NCI-H510A treated with DMSO at 0.1 percent for 48 hours (cell line): ENCODE data around the gene PPP1R3G.
A peak's percentile ranks its signal among the peaks of the same experiment; 100 is the strongest.
"Not testable (repeated sequence)": the region's sequence is repeated elsewhere in the genome, so short reads cannot be mapped to it uniquely, and the experiment has no call there.

Experiments used
- DNase-seq: peaks from one replicate; lab custom pipeline; 2025; lab: John Stamatoyannopoulos, UW

Gene PPP1R3G

GRCh38 chr6:5084781-5085647 is at the start of gene PPP1R3G:
TSS of gene PPP1R3G (plus strand) at chr6:5085341. CDS start at chr6:5085486, 145 bp downstream.
- DNase-seq = peak; percentile 10

- DNase-seq = peak; percentile 64
These were observed 48.9 kb upstream of the PPP1R3G start for GRCh38 chr6:5036269-5036668.

DNA sequence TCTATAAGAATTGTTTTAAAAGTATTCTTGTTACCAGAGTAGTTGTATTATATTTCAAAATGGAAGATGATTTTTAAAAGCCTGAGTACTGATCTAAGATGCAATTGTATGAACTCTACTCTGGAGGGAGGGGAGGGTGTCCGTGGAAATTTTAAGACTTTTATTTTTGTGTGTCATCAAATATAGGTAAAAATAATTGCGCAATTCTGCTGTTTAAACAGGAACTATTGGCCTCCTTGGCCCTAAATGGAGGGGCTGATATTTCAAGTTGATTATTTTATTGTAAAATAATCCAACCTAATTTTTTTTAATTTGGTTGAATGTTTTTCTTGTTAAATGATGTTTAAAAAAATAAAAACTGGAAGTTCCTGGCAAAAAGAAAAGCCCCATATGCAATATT is 43.2 kb upstream of the PPP1R3G start:
- DNase-seq = no peak

DNA sequence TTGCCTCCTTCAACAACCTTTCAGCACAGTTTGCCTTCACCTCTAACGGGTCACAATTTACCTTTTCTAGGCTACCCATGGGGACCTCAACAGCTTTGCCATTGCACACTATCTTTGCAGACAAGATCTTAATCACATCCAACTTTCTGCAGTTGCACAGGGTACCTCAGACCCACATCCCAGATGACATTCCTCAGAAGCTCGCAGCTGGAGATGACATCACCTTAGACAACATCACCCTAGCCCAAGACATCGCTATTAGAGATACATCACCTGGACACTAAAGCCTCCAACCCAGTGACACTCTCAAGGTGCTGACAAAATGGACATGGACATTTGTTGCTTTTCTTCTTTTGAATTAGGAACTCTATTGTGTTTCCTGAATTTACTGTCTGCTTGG is 42.7 kb upstream of the PPP1R3G start:
- no peak for DNase-seq

DNA sequence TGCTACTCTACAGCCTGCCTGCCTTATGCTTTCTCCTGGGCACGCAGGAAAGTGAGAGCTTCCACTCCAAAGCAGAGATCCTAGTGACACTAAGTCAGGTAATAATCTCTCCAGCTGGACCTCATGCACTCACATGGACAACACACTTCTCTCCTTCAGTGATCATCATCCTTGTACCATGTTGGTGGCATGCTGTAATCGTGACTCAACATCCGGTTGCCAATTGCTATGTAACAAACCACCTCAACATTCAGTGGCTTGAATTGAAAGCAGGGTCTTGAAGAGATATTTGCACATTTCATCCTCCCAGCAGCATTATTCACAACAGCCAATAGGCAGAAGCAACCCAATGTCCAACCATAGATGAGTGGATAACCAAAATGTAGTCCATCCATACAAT is 40.3 kb upstream of the PPP1R3G start:
- DNase-seq = no peak

- no peak for DNase-seq
These were observed 39.7 kb upstream of the PPP1R3G start for GRCh38 chr6:5045416-5045815.

DNA sequence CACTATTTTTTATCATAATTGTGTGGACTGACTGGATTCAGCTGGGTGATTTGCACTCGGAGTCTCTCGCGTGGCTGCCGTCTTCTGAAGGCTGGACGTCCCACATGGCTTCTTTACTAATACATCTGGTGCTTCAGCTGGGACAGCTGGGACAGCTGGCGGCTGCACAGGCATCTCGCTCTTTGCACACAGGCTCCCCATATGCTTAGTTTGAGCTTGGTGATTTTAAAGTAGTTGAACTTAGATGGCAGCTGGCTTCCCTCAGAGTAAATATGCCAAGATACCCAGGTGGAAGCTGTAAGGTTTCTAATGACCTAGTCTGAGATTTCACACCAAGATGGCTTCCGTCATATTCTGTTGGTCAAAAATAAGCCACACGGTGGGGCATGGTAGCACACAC is 38.7 kb upstream of the PPP1R3G start:
- DNase-seq = no peak

- no peak for DNase-seq
These were observed 35.1 kb upstream of the PPP1R3G start for GRCh38 chr6:5050009-5050408.

- no peak for DNase-seq
These were observed 33.7 kb upstream of the PPP1R3G start for GRCh38 chr6:5051394-5051793.

- DNase-seq = no peak
These were observed 32.1 kb upstream of the PPP1R3G start for GRCh38 chr6:5053038-5053437.

DNA sequence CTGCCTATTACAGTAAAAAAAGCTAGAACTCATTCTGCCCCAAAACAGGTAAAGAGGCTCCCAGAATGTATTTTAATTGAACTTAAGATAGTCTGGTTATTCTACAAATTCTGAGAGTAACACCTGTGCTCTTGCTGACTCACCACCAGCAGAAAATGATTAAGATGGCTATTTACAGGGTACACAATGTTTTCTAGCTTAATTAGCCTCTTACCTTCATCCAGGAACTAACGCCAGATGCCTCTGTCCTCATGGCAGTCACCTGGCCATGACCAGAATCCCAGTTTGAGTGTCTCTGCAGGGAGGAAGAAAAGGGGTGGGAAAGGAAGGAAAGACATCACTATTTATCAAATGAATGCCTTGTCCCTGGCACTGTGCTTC is 31.3 kb upstream of the PPP1R3G start:
- DNase-seq = peak; percentile 44

- DNase-seq = no peak
These were observed 30.8 kb upstream of the PPP1R3G start for GRCh38 chr6:5054245-5054873.

GRCh38 chr6:5055118-5055517 is 30.0 kb upstream of the PPP1R3G start:
- DNase-seq = no peak

DNA sequence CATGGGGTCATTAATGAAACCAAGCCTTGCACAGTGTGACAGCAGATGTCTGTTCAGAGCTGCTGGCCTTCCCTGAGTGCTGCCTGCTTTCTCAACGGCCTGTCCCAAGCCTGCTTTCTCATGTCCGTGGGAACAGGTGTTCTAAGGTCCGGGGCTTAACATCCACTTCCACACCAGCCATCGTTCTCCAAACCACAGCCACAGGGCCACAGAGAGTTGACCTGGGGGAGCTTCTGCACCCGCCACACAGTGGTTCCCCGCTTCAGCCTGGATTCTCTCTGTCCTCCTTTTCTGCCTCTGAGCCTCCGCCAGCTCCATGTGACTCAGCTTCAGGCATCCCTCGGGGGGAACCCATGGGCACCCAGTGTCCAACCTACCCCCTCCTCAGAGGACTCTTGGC is 26.9 kb upstream of the PPP1R3G start:
- no peak for DNase-seq

DNA sequence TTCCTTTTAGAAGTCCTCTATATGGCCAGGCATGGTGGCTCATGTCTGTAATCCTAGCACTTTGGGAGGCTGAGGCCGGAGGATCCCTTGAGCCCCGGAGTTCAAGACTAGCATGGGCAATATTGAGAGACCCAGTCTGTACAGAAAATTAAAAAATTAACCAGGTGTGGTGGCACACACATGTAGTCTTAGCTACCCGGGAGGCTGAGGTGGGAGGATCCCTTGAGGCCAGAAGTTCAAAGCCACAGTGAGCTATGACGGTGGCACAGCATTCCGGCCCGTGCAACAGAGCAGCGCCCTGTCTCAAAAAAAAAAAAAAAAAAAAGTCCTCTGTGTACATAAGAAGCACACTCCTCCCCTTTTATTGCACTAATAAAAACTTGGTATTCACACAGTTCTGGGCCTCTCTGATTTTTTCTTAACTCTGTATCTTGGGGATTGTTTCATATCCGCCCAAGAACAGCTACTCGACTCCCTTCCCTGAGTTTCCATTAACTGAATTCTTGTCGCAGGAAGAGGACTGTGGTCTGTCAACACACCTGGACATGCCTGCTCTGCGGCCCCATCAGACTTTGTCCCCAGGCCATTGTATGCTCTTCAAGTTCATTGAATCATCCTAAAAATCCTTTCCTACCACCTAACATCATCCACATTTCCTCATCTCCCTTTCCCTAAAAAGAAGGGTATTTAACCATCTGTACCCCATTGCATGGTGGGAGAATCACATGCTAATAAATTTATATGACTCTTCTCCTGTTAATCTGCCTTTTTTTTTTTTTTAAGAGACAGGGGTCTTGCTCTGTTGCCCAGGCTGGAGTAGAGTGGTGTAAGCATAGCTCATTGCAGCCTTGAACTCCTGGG is 25.9 kb upstream of the PPP1R3G start:
- no peak for DNase-seq

DNA sequence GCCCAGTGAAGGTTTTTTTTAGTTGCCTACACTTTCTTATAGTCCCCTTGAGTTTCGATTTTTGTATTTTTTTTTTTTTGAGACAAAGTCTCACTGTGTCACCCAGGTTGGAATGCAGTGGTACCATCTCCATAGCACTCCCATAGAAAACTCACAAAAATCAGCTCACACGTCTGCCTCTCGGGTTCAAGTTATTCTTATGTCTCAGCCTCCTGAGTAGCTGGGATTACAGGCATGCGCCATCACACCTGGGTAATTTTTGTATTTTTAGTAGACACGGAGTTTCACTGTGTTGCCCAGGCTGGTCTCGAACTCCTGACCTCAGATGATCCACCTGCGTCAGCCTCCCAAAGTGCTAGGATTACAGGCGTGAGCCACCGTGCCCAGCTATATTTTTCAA is 24.7 kb upstream of the PPP1R3G start:
- not testable (repeated sequence) for DNase-seq

DNA sequence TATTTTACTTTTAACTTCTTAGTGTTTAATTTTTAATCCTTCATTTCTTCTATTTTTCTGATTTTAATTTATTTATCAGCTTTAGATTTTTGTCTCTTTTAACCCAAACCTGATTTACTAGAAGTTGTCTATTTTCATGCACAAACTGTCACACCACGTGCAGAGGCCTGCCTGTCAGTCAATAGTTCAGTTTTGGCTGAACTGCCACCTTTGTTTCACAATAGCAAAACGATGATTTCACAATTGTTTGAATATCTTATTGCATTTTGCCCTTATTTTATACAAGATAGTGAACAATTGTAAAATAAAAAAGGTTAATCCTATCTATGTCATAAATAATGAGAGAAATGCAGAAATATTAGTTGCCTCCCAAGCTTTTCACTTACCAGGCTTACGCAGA is 24.0 kb upstream of the PPP1R3G start:
- DNase-seq = no peak

- no peak for DNase-seq
These were observed 21.5 kb upstream of the PPP1R3G start for GRCh38 chr6:5063617-5064016.

GRCh38 chr6:5066456-5067093 is 18.6 kb upstream of the PPP1R3G start:
- DNase-seq = no peak

GRCh38 chr6:5067305-5067704 is 17.8 kb upstream of the PPP1R3G start:
- no peak for DNase-seq

GRCh38 chr6:5068153-5068751 is 16.9 kb upstream of the PPP1R3G start:
- peak; percentile 25 for DNase-seq

- DNase-seq = no peak
These were observed 13.9 kb upstream of the PPP1R3G start for GRCh38 chr6:5071216-5071615.
